Vagina (tissue), 2 donors: ENCODE data around the gene ST7.

Experiments used
- CTCF ChIP-seq, 3 experiments: fragments of 450-650 bp in 2 of 3; fragments of 200-600 bp in 1 of 3; sonication (generic) in 1 of 3; IDR thresholded peaks; one replicate each; pipeline ENCODE4 v1.5.1; 2017 to 2019; ENCODE audit warnings: antibody characterized with exemption in 3 of 3, mild to moderate bottlenecking in 2 of 3, moderate library complexity in 2 of 3
- POLR2A ChIP-seq, 2 donors: fragments of 450-650 bp; IDR thresholded peaks; one replicate each; pipeline ENCODE4 v1.6.1; 2017; ENCODE audit warnings: antibody characterized with exemption in 2 of 2, mild to moderate bottlenecking in 2 of 2, moderate library complexity in 2 of 2
- POLR2AphosphoS5 ChIP-seq, 2 donors: sonication (generic); formaldehyde crosslinking; IDR thresholded peaks; one replicate each; pipeline ENCODE4 v1.9.0; 2017; ENCODE audit warnings: antibody characterized with exemption in 2 of 2, mild to moderate bottlenecking in 2 of 2, low read depth in 1 of 2; ENCODE audit not compliant: insufficient read depth in 1 of 2

- no peak for TF ChIP-seq CTCF (IDR thresholded peaks at IDR 0.05)
- TF ChIP-seq POLR2A (IDR thresholded peaks at IDR 0.05), result no peak
- TF ChIP-seq POLR2AphosphoS5 (IDR thresholded peaks at IDR 0.05; ENCODE audit: insufficient read depth in 1 of 2, low read depth in 1 of 2), result no peak
Measured at GRCh38 chr7:117085769-117086463, 132.6 kb downstream of the ST7 start.
